Parathyroid adenoma (tissue), 2 donors: ENCODE data around the gene CHAC1.

ENCODE experiments used
- H2AFZ ChIP-seq: fragments of 300-600 bp; sonication (generic); one replicate; pipeline ENCODE4 v1.7.0; 2017; ENCODE audit warnings: antibody characterized with exemption, mild to moderate bottlenecking
- H3K27ac ChIP-seq: fragments of 300-600 bp; sonication (generic); one replicate; pipeline ENCODE4 v1.7.0; 2017
- H3K27me3 ChIP-seq: fragments of 300-600 bp; sonication (generic); one replicate; pipeline ENCODE4 v1.7.0; 2017; ENCODE audit warnings: low read length; ENCODE audit not compliant: control insufficient read depth, insufficient read depth
- H3K36me3 ChIP-seq: fragments of 300-600 bp; sonication (generic); one replicate; pipeline ENCODE4 v1.7.0; 2017; ENCODE audit warnings: low read length; ENCODE audit not compliant: control insufficient read depth, insufficient read depth
- H3K4me1 ChIP-seq: fragments of 300-600 bp; sonication (generic); one replicate; pipeline ENCODE4 v1.7.0; 2017; ENCODE audit warnings: control low read depth
- H3K4me2 ChIP-seq: fragments of 300-600 bp; sonication (generic); one replicate; pipeline ENCODE4 v1.7.0; 2017; ENCODE audit warnings: low read length
- H3K4me3 ChIP-seq: fragments of 300-600 bp; sonication (generic); one replicate; pipeline ENCODE4 v1.7.0; 2017; ENCODE audit warnings: low read depth, low read length
- H3K79me2 ChIP-seq: fragments of 300-600 bp; sonication (generic); one replicate; pipeline ENCODE4 v1.7.0; 2017; ENCODE audit warnings: control low read depth
- H3K9ac ChIP-seq: fragments of 300-600 bp; sonication (generic); one replicate; pipeline ENCODE4 v1.7.0; 2017; ENCODE audit warnings: mild to moderate bottlenecking
- H3K9me3 ChIP-seq: fragments of 300-600 bp; sonication (generic); one replicate; pipeline ENCODE4 v1.7.0; 2017; ENCODE audit warnings: low read length; ENCODE audit not compliant: control insufficient read depth
- CTCF ChIP-seq: fragments of 300-600 bp; sonication (generic); IDR thresholded peaks from one replicate; pipeline ENCODE4 v1.7.0; 2017; ENCODE audit warnings: antibody characterized with exemption, mild to moderate bottlenecking
- donor health status: primary hyperparathyroidism.

The CHAC1 gene

DNA sequence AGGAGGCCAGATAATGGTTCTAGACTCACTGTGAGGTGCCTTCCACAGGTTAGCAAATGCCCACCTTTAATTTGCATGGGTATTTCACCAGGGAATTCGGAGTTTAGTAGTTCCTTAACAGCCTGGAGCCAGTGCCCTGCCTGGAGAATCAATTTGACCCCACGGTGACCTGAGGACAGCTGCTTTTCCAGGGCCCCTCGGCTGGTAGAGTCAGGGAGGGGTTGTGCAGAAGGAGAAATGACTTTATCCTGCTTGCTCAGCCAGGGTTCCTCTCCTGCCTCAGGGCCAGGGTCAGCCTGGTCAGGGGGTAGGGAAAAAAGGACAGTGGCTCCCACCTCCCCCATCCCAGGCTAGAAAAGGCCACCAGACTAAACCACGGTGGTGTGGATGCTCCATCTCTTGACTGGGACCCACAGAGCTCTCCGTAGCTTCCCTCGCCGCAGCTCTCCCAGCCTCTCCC is 12.2 kb upstream of the CHAC1 start:
- H3K79me2 ChIP-seq: no peaks in the 10 kb centered on the region
- H3K4me2 ChIP-seq: peak overlapping the region; percentile 78

DNA sequence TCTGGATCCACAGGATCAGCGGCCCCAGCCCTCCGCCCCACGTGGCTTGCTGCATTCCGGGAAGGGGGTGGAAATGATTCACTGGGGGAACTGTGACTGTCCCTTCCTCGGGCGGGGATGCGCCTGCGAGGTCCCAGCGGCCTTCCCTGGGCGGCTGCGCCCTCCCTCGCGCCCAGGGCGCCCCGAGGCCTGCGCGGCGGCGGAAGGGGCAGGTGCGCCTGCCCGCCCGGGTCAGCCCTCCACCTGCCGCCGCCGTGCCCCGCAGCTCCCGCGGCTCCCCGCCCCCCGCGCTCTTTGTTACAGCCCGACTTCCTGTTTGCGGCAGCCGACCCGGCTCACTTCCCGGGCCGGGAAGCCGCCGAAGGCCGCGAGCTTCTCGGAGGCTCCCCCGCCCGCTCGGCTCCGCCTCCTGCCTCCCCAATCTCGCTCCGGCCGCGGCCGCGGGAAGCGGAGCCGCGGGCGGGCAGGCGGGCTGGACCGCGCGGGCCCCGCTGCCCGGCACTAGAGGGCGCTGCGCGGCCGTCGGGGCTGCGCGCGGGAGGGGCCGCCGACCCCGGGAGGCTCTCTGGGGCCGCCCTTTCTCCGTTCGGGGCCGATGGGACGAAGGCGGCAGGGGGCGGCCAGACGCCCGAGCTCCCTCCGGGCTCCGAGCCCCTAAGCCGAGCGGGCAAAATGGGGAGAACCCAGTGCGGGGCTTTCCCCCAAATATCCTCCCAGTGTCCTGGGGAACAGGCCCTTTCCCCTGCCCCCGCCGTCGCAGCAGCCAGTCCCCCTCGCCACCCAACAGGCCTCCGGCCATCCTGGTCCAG is 11.5 kb upstream of the CHAC1 start:
- Histone ChIP-seq H3K27ac (peak overlapping the region; percentile 69), H3K36me3 (no peaks in the 10 kb centered on the region), H3K4me1 (peaks cover 2% of the 10 kb centered on the region)

More for the DNA sequence above, 12.2 kb upstream of the CHAC1 start:
- Histone ChIP-seq H3K4me1 (peaks cover 2% of the 10 kb centered on the region), H3K9me3 (no peaks in the 10 kb centered on the region), H3K4me3 (peak overlapping the region; percentile 47), H2AFZ (peak overlapping the region; percentile 73), H3K27ac (peak overlapping the region; percentile 69), H3K27me3 (no peaks in the 10 kb centered on the region), H3K9ac (no peak overlapping the region), H3K36me3 (no peaks in the 10 kb centered on the region)
- TF ChIP-seq CTCF: no peak

DNA sequence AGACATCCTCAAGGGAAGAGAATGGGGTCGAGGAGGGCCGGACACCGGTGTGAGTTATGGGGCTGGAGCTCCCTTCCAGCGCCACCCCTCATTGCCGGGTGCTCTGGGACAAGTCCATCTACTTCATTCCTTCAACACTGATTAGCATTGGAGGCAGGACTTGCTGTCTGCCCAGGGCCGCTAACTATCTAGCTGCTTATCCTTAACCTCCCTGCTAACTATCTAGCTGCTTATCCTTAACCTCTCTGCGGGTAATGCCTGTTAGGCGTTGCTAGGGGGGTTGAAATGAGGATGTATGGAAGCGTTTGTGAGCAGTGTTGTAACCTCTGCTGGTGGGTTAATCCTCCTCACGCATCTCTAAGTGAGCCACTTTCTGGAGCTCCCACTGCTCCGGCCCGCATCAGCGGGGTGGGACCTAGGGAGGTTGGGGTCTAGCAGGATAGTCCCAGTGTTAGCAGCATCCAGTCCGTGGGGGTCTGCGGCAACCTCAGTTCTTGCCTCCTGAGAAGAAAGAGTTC is 10.9 kb upstream of the CHAC1 start:
- Histone ChIP-seq H3K27ac (peak overlapping the region; percentile 66), H3K27me3 (no peaks in the 10 kb centered on the region), H3K4me3 (peak overlapping the region; percentile 43), H3K9ac (no peak overlapping the region), H3K79me2 (no peaks in the 10 kb centered on the region), H3K4me1 (peaks cover 2% of the 10 kb centered on the region), H3K9me3 (no peaks in the 10 kb centered on the region), H3K4me2 (peak overlapping the region; percentile 77), H2AFZ (peak overlapping the region; percentile 89), H3K36me3 (no peaks in the 10 kb centered on the region)
- no peak for TF ChIP-seq CTCF

More for the DNA sequence above, 11.5 kb upstream of the CHAC1 start:
- no peak for TF ChIP-seq CTCF
- H3K4me3 ChIP-seq: peak overlapping the region; percentile 47
- peak overlapping the region; percentile 89 for H2AFZ ChIP-seq
- H3K9ac ChIP-seq: no peak overlapping the region
- no peaks in the 10 kb centered on the region for H3K79me2 ChIP-seq
- peak overlapping the region; percentile 78 for H3K4me2 ChIP-seq
- H3K27me3 ChIP-seq: no peaks in the 10 kb centered on the region
- no peaks in the 10 kb centered on the region for H3K9me3 ChIP-seq

GRCh38 chr15:40942878-40943277 is 10.4 kb upstream of the CHAC1 start:
- no peak overlapping the region for H3K4me3 ChIP-seq
- H3K9me3 ChIP-seq: no peaks in the 10 kb centered on the region
- H3K27me3 ChIP-seq: no peaks in the 10 kb centered on the region
- H3K9ac ChIP-seq: no peak overlapping the region
- no peak overlapping the region for H3K27ac ChIP-seq
- no peak for TF ChIP-seq CTCF
- H3K4me1 ChIP-seq: peaks cover 2% of the 10 kb centered on the region
- H3K36me3 ChIP-seq: no peaks in the 10 kb centered on the region
- H3K4me2 ChIP-seq: no peak overlapping the region
- H3K79me2 ChIP-seq: no peaks in the 10 kb centered on the region
- H2AFZ ChIP-seq: no peak overlapping the region
